Chondrocyte (in vitro differentiated cells): ENCODE measurements around the gene HMX3. TPM values are rescaled to one million over a fixed set of nuclear protein-coding genes. Genes with fewer than 3 reads are reported as not detected.

Experiments
- DNase-seq: peaks from one replicate; pipeline ENCODE4 v3.0.0; 2021; ENCODE audit warnings: mixed read lengths, low spot score
- H3K27ac Mint-ChIP-seq: one replicate; pipeline ENCODE4 v1.8.0; 2021; ENCODE audit warnings: mild to moderate bottlenecking, moderate library complexity, mixed read lengths; ENCODE audit not compliant: unreplicated experiment
- H3K27me3 Mint-ChIP-seq: 2 replicates; pipeline ENCODE4 v1.8.0; 2021; ENCODE audit warnings: low read depth, mixed read lengths
- H3K36me3 Mint-ChIP-seq: 2 replicates; pipeline ENCODE4 v1.8.0; 2021; ENCODE audit warnings: low read depth, mixed read lengths
- H3K4me1 Mint-ChIP-seq: 2 replicates; pipeline ENCODE4 v1.8.0; 2021; ENCODE audit warnings: low read depth, mild to moderate bottlenecking, mixed read lengths
- H3K4me3 Mint-ChIP-seq: one replicate; pipeline ENCODE4 v1.8.0; 2021; ENCODE audit warnings: mild to moderate bottlenecking, moderate library complexity, mixed read lengths; ENCODE audit not compliant: unreplicated experiment
- H3K9me3 Mint-ChIP-seq: 2 replicates; pipeline ENCODE4 v1.8.0; 2021; ENCODE audit warnings: low read depth, mixed read lengths
- CTCF ChIP-seq: fragments of 200-600 bp; sonication (generic); IDR thresholded peaks from 2 replicates; pipeline ENCODE4 v1.5.0; 2021; ENCODE audit warnings: antibody characterized with exemption, mild to moderate bottlenecking, moderate library complexity
- total RNA-seq: library from RNA; stranded (reverse); gene quantifications from 3 replicates; pipeline ENCODE4 v1.2.1, GENCODE V29; 2021

HMX3 gene
- total RNA-seq, 1 donor from 2014 or later: not detected

GRCh38 chr10:123143162-123143824 lies 7.5 kb downstream of the HMX3 start:
- peaks cover 7% of the 10 kb centered on the region for H3K36me3 Mint-ChIP-seq
- no peaks in the 10 kb centered on the region for H3K9me3 Mint-ChIP-seq
- DNase-seq: no peak
- no peak overlapping the region for H3K27ac Mint-ChIP-seq
- no peak overlapping the region for H3K4me3 Mint-ChIP-seq
- peaks cover 85% of the 10 kb centered on the region for H3K27me3 Mint-ChIP-seq
- TF ChIP-seq CTCF: no peak
- peaks cover 9% of the 10 kb centered on the region for H3K4me1 Mint-ChIP-seq

GRCh38 chr10:123143825-123144168 lies 8.0 kb downstream of the HMX3 start:
- no peak overlapping the region for H3K4me3 Mint-ChIP-seq
- H3K4me1 Mint-ChIP-seq: peaks cover 11% of the 10 kb centered on the region

GRCh38 chr10:123144697-123145541 lies 9.1 kb downstream of the HMX3 start:
- no peak for DNase-seq
- no peaks in the 10 kb centered on the region for H3K9me3 Mint-ChIP-seq
- no peak overlapping the region for H3K27ac Mint-ChIP-seq
- H3K4me1 Mint-ChIP-seq: peaks cover 8% of the 10 kb centered on the region
- peaks cover 6% of the 10 kb centered on the region for H3K36me3 Mint-ChIP-seq
- H3K4me3 Mint-ChIP-seq: no peak overlapping the region
- no peak for TF ChIP-seq CTCF
- H3K27me3 Mint-ChIP-seq: peaks cover 79% of the 10 kb centered on the region

More at GRCh38 chr10:123143825-123144168, 8.0 kb downstream of the HMX3 start:
- Mint-ChIP-seq H3K27ac (no peak overlapping the region), H3K27me3 (peaks cover 83% of the 10 kb centered on the region), H3K9me3 (no peaks in the 10 kb centered on the region), H3K36me3 (peaks cover 6% of the 10 kb centered on the region)
- DNase-seq: no peak
- no peak for TF ChIP-seq CTCF

GRCh38 chr10:123145542-123146012 lies 9.8 kb downstream of the HMX3 start:
- no peak for DNase-seq
- no peaks in the 10 kb centered on the region for H3K9me3 Mint-ChIP-seq
- TF ChIP-seq CTCF: no peak
- peaks cover 13% of the 10 kb centered on the region for H3K4me1 Mint-ChIP-seq
- H3K36me3 Mint-ChIP-seq: peaks cover 6% of the 10 kb centered on the region
- H3K27me3 Mint-ChIP-seq: peaks cover 79% of the 10 kb centered on the region
- H3K4me3 Mint-ChIP-seq: no peak overlapping the region
- H3K27ac Mint-ChIP-seq: no peak overlapping the region

GRCh38 chr10:123146013-123146893 lies 10.5 kb downstream of the HMX3 start:
- Mint-ChIP-seq H3K4me3 (no peak overlapping the region), H3K4me1 (peaks cover 15% of the 10 kb centered on the region), H3K27me3 (peaks cover 78% of the 10 kb centered on the region), H3K9me3 (no peaks in the 10 kb centered on the region), H3K36me3 (peaks cover 6% of the 10 kb centered on the region), H3K27ac (no peak overlapping the region)
- TF ChIP-seq CTCF: no peak
- no peak for DNase-seq
